Stomach smooth muscle (tissue), 2 donors: ENCODE data around the gene APOA4.

Experiments
- H3K27ac ChIP-seq: one replicate; pipeline ENCODE4 v1.7.0; 2013; ENCODE audit warnings: mild to moderate bottlenecking, low read length, inconsistent platforms
- H3K27me3 ChIP-seq, 2 donors: one replicate each; pipeline ENCODE4 v1.7.0; 2013; ENCODE audit warnings: low read length in 2 of 2; ENCODE audit not compliant: insufficient read depth in 2 of 2, control insufficient read depth in 1 of 2
- H3K36me3 ChIP-seq, 2 donors: one replicate each; pipeline ENCODE4 v1.7.0; 2013; ENCODE audit warnings: low read length in 2 of 2; ENCODE audit not compliant: control insufficient read depth in 2 of 2, insufficient read depth in 2 of 2
- H3K4me1 ChIP-seq: one replicate; pipeline ENCODE4 v1.7.0; 2013; ENCODE audit warnings: low read length; ENCODE audit not compliant: control insufficient read depth, insufficient read depth
- H3K4me3 ChIP-seq, 2 donors: one replicate each; pipeline ENCODE4 v1.7.0; 2013; ENCODE audit warnings: low read length in 2 of 2
- H3K9ac ChIP-seq, 2 donors: one replicate each; pipeline ENCODE4 v1.7.0; 2013; ENCODE audit warnings: low read length in 2 of 2, mild to moderate bottlenecking in 1 of 2
- H3K9me3 ChIP-seq, 2 donors: one replicate each; pipeline ENCODE4 v1.7.0; 2013; ENCODE audit warnings: low read length in 2 of 2; ENCODE audit not compliant: control insufficient read depth in 2 of 2
- donor health status: healthy.
- donor health status: Pancreatic carcinoma.

APOA4 gene

DNA sequence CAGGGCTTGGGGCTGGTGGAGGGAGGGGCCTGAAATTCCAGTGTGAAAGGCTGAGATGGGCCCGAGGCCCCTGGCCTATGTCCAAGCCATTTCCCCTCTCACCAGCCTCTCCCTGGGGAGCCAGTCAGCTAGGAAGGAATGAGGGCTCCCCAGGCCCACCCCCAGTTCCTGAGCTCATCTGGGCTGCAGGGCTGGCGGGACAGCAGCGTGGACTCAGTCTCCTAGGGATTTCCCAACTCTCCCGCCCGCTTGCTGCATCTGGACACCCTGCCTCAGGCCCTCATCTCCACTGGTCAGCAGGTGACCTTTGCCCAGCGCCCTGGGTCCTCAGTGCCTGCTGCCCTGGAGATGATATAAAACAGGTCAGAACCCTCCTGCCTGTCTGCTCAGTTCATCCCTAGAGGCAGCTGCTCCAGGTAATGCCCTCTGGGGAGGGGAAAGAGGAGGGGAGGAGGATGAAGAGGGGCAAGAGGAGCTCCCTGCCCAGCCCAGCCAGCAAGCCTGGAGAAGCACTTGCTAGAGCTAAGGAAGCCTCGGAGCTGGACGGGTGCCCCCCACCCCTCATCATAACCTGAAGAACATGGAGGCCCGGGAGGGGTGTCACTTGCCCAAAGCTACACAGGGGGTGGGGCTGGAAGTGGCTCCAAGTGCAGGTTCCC lies 6.5 kb upstream of the APOA4 start, which contains the start of gene APOC3:
TSS of gene APOC3 (plus strand) at position 383 of the 659 bp plus-strand sequence. CDS start 676 bp downstream, outside the sequence.
- Histone ChIP-seq H3K4me3 (no peak within 1 kb of the TSS), H3K9ac (no peak within 1 kb of the TSS), H3K27me3 (no peaks in the 10 kb centered on the region)

DNA sequence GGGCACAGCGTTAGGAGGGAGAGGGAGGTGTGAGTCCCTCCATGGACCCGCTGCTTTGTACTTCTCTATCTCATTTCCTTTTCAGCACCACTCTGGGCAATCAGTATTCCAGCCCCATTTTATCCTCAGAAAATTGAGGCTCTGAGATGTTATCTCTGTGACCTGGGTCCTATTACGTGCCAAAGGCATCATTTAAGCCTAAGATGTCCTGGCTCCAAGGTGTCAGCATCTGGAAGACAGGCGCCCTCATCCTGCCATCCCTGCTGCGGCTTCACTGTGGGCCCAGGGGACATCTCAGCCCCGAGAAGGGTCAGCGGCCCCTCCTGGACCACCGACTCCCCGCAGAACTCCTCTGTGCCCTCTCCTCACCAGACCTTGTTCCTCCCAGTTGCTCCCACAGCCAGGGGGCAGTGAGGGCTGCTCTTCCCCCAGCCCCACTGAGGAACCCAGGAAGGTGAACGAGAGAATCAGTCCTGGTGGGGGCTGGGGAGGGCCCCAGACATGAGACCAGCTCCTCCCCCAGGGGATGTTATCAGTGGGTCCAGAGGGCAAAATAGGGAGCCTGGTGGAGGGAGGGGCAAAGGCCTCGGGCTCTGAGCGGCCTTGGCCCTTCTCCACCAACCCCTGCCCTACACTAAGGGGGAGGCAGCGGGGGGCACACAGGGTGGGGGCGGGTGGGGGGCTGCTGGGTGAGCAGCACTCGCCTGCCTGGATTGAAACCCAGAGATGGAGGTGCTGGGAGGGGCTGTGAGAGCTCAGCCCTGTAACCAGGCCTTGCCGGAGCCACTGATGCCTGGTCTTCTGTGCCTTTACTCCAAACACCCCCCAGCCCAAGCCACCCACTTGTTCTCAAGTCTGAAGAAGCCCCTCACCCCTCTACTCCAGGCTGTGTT lies 5.8 kb upstream of the APOA4 start:
- Histone ChIP-seq H3K4me1 (no peaks in the 10 kb centered on the region), H3K27ac (no peak overlapping the region), H3K9ac (no peak overlapping the region), H3K36me3 (no peaks in the 10 kb centered on the region), H3K27me3 (no peaks in the 10 kb centered on the region), H3K4me3 (no peak overlapping the region), H3K9me3 (no peaks in the 10 kb centered on the region)

More for the DNA sequence above, 6.5 kb upstream of the APOA4 start, which contains the start of gene APOC3:
- Histone ChIP-seq H3K9me3 (no peaks in the 10 kb centered on the region), H3K36me3 (no peaks in the 10 kb centered on the region), H3K27ac (no peak within 1 kb of the TSS), H3K4me1 (peaks cover 1% of the 10 kb centered on the region)

DNA sequence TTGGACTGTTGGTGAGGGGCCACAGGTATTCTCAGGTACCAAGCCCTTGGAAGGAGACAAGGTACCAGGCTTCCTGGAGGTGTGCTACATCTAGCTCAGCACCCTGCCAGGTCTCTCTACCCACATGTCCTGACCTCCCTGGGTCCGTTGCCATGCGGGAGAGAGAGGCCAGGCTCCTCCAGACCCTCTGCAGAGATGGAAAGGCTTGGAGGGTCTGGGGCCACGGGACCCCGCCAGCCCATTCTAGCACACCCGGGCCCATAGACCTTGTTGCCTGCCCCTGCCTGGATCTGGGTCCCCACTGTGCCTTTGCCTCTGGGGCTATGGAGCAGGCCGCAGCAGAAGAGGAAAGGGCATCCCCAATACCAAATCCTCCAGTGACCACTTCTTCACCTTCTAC lies 4.4 kb upstream of the APOA4 start:
- H3K27me3 ChIP-seq: no peaks in the 10 kb centered on the region
- no peaks in the 10 kb centered on the region for H3K9me3 ChIP-seq
- no peak overlapping the region for H3K9ac ChIP-seq
- no peaks in the 10 kb centered on the region for H3K4me1 ChIP-seq
- no peak overlapping the region for H3K4me3 ChIP-seq
- no peaks in the 10 kb centered on the region for H3K36me3 ChIP-seq
- H3K27ac ChIP-seq: no peak overlapping the region

DNA sequence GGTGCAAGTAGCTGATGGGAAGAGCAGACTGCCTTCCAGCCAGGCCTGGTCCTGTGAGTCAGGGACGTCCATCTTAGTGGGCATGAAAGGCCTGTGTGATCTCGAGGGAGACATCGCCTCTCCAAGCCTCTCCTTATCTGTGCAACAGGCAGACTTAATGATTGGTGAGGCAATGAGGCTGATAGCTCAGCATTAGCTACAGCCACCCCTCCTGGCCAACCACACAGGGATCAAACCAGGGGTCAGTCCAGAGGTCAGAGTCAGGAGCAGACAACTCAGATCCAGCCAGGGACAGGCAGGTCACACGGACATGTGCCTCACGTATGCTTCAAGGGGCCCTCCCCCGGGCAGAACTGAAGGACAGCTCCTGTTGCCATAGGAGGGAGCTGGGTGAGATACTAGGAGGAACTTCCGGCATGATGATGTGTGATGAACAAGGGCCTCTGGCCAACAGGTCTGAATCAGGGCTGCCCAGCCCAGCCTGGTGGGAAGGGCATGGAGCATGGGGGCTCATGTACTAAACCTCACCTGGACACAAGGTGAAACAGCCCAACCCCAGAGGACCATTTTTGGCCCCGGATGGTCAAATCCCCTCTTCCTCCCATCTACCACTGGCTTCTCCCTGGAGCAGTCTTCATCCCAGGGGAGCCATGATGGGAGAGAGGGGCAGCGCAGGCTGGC lies 3.8 kb upstream of the APOA4 start:
- no peak overlapping the region for H3K4me3 ChIP-seq
- no peaks in the 10 kb centered on the region for H3K9me3 ChIP-seq
- H3K27me3 ChIP-seq: no peaks in the 10 kb centered on the region
- H3K9ac ChIP-seq: no peak overlapping the region
- no peak overlapping the region for H3K27ac ChIP-seq
- H3K36me3 ChIP-seq: no peaks in the 10 kb centered on the region
- H3K4me1 ChIP-seq: no peaks in the 10 kb centered on the region

DNA sequence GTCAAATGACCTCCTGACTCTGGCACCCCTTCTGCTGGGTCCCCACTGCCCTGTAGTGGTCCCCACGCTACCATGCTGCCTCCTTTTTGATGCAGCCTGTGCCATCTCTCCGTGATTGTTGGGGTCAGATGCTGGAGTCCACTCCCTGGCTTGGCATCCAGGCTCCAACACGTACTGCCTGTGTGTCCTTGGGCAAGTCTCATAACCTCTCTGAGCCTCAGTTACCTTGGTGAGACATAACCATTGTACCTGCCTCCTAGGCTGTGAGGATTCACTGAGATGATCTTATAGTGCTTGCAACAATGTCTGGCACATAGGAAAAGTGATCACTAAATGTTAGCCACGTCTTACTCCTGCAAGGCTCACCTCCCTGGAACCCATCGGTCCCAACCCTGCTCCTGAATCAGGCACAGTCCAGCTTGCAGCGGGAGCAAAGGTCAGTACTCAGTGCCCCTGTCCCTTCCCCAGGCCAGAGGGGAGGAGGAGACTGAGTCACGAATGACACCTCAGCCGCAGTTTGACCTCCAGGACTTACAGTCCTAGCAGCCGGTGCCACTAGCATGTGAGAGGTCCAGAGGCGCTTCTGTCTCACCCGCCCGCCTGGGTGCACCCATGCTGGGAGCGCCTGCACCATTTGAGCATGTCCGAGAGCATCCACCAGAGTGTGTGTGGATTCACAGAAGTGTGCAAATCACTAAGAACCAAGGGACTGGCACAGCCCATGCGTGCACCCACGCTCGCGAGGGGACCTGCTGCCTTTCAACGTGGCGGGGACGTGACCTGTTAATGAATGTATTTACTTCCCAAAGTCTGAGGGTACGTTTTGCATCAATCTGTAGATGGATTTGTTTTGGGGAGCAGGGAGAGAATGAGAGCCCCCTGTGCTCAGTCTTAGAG lies 3.0 kb upstream of the APOA4 start:
- Histone ChIP-seq H3K36me3 (no peaks in the 10 kb centered on the region), H3K9ac (no peak overlapping the region), H3K4me3 (no peak overlapping the region), H3K4me1 (no peaks in the 10 kb centered on the region), H3K27me3 (no peaks in the 10 kb centered on the region), H3K9me3 (no peaks in the 10 kb centered on the region), H3K27ac (no peak overlapping the region)

DNA sequence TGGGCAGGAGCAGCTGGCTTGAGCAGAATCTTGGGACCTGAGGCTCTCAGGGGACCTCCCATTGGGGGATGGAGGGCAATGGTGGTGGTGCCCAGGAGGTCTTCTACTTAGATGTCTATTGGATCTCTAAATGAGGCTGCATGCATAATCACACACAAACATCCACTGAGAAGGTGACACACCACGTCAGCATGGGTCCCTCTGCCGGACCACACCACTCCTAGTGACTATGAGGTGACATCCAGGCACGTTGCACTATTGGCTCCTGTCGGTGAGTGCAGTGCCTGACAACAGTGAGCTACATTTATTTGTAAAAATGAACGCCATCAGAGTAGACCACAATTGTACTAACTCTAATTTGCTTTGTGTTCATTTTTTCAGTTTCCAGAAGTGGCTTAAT lies 2.3 kb upstream of the APOA4 start:
- no peaks in the 10 kb centered on the region for H3K27me3 ChIP-seq
- no peak overlapping the region for H3K9ac ChIP-seq
- H3K36me3 ChIP-seq: no peaks in the 10 kb centered on the region
- H3K4me1 ChIP-seq: no peaks in the 10 kb centered on the region
- H3K27ac ChIP-seq: no peak overlapping the region
- no peak overlapping the region for H3K4me3 ChIP-seq
- no peaks in the 10 kb centered on the region for H3K9me3 ChIP-seq

DNA sequence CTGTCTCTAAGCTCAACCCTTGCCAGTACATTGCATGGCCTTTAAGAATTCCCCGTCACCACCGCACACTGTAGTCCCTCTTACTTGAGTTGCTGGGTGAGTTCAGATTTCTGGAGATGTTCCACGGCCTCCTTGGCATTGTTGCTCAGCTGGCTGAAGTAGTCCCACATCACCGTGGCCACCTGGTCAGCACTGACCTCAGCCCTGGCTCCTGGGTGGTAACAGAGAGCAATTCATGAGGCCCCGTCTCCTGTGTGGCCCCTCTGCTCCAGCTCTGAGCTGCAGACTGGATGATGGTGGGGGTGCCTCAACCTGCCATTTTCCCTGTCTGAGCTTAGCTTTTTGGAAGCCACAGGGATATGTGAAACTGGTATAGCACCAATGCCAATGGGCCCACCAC lies 529 bp downstream of the APOA4 start:
- Histone ChIP-seq H3K27me3 (no peaks in the 10 kb centered on the region), H3K4me3 (no peak overlapping the region), H3K27ac (no peak overlapping the region), H3K4me1 (no peaks in the 10 kb centered on the region), H3K36me3 (no peaks in the 10 kb centered on the region), H3K9me3 (no peaks in the 10 kb centered on the region), H3K9ac (no peak overlapping the region)

DNA sequence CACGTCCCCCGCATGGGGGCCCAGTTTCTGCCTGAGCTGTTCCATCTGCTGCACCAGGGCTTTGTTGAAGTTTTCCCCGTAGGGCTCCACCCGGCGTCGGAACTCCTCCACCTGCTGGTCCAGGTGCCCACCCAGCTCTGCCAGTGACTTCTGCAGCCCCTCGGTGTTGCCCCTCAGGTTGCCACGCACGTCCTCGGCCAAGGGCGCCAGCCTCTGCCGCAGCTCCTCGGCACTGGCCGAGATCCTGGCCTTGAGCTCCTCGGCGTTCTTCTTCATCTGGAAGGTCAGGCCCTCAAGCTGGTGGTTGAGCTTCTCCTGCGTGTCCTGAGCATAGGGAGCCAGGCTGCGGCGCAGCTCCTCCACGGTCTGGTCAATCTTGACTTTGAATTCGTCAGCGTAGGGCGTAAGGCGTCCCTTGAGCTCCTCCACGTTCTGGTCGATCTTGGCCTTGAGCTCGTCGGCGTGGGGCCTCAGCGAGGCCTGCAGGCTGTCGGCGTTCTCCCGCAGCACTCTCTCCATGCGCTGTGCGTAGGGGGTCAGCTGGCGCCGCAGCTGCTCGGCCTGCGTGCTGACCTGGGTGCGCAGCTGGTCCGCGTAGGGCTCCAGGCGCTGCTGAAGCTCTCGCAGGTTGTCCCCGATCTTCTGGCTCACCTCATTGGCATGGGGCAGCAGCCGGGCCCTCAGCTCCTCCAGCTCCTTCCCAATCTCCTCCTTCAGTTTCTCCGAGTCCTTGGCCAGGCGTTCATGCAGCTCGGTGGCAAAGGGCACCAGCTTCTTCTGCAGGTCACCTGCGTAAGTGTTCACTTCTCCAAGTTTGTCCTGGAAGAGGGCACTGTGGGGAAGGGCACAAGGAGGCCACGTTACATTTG lies 1.8 kb downstream of the APOA4 start:
- Histone ChIP-seq H3K27me3 (no peaks in the 10 kb centered on the region), H3K4me1 (no peaks in the 10 kb centered on the region), H3K4me3 (no peak overlapping the region), H3K27ac (no peak overlapping the region), H3K9me3 (no peaks in the 10 kb centered on the region), H3K9ac (no peak overlapping the region), H3K36me3 (no peaks in the 10 kb centered on the region)

DNA sequence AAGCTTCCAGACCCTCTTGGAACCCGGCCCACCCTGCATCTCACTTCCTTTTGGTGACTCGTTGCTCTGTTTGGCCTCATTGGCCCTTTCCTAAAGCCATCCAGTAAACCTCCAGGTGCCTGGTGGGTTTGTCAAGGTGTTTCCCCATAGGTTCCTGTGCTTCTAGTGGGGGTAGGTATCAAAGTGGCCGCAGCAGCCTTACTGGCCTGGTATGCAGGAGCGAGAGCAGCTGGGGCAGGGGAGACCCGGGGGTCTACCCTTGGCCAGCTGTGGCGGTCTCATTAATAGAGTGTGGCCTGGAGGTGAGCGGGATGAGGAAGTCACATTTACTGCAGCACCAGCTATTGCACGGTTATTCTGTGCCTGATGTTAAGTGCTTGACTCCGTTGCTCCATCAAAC lies 4.1 kb downstream of the APOA4 start:
- no peak overlapping the region for H3K9ac ChIP-seq
- H3K27me3 ChIP-seq: no peaks in the 10 kb centered on the region
- H3K4me3 ChIP-seq: no peak overlapping the region
- no peaks in the 10 kb centered on the region for H3K36me3 ChIP-seq
- no peaks in the 10 kb centered on the region for H3K9me3 ChIP-seq
- no peak overlapping the region for H3K27ac ChIP-seq
- no peaks in the 10 kb centered on the region for H3K4me1 ChIP-seq
